Parathyroid adenoma (tissue), 2 donors: ENCODE measurements around the gene FAXC.

ENCODE experiments used
- H2AFZ ChIP-seq: fragments of 300-600 bp; sonication (generic); one replicate; pipeline ENCODE4 v1.7.0; 2017; ENCODE audit warnings: antibody characterized with exemption, mild to moderate bottlenecking
- H3K27ac ChIP-seq: fragments of 300-600 bp; sonication (generic); one replicate; pipeline ENCODE4 v1.7.0; 2017
- H3K27me3 ChIP-seq: fragments of 300-600 bp; sonication (generic); one replicate; pipeline ENCODE4 v1.7.0; 2017; ENCODE audit warnings: low read length; ENCODE audit not compliant: control insufficient read depth, insufficient read depth
- H3K36me3 ChIP-seq: fragments of 300-600 bp; sonication (generic); one replicate; pipeline ENCODE4 v1.7.0; 2017; ENCODE audit warnings: low read length; ENCODE audit not compliant: control insufficient read depth, insufficient read depth
- H3K4me1 ChIP-seq: fragments of 300-600 bp; sonication (generic); one replicate; pipeline ENCODE4 v1.7.0; 2017; ENCODE audit warnings: control low read depth
- H3K4me2 ChIP-seq: fragments of 300-600 bp; sonication (generic); one replicate; pipeline ENCODE4 v1.7.0; 2017; ENCODE audit warnings: low read length
- H3K4me3 ChIP-seq: fragments of 300-600 bp; sonication (generic); one replicate; pipeline ENCODE4 v1.7.0; 2017; ENCODE audit warnings: low read depth, low read length
- H3K79me2 ChIP-seq: fragments of 300-600 bp; sonication (generic); one replicate; pipeline ENCODE4 v1.7.0; 2017; ENCODE audit warnings: control low read depth
- H3K9ac ChIP-seq: fragments of 300-600 bp; sonication (generic); one replicate; pipeline ENCODE4 v1.7.0; 2017; ENCODE audit warnings: mild to moderate bottlenecking
- H3K9me3 ChIP-seq: fragments of 300-600 bp; sonication (generic); one replicate; pipeline ENCODE4 v1.7.0; 2017; ENCODE audit warnings: low read length; ENCODE audit not compliant: control insufficient read depth
- CTCF ChIP-seq: fragments of 300-600 bp; sonication (generic); IDR thresholded peaks from one replicate; pipeline ENCODE4 v1.7.0; 2017; ENCODE audit warnings: antibody characterized with exemption, mild to moderate bottlenecking
- donor health status: primary hyperparathyroidism.

FAXC gene

GRCh38 chr6:99390896-99391295 lies 41.4 kb upstream of the FAXC start:
- H3K9me3 ChIP-seq: no peaks in the 10 kb centered on the region
- H3K79me2 ChIP-seq: peaks cover 6% of the 10 kb centered on the region
- H3K4me1 ChIP-seq: no peaks in the 10 kb centered on the region
- no peak overlapping the region for H3K27ac ChIP-seq
- H3K4me2 ChIP-seq: no peak overlapping the region
- H3K27me3 ChIP-seq: no peaks in the 10 kb centered on the region
- H2AFZ ChIP-seq: no peak overlapping the region
- H3K36me3 ChIP-seq: no peaks in the 10 kb centered on the region
- H3K4me3 ChIP-seq: no peak overlapping the region
- no peak for TF ChIP-seq CTCF
- no peak overlapping the region for H3K9ac ChIP-seq

- Histone ChIP-seq H3K36me3 (no peaks in the 10 kb centered on the region), H3K9ac (no peak overlapping the region), H3K4me1 (no peaks in the 10 kb centered on the region), H3K27me3 (no peaks in the 10 kb centered on the region), H2AFZ (no peak overlapping the region), H3K79me2 (no peaks in the 10 kb centered on the region), H3K9me3 (no peaks in the 10 kb centered on the region), H3K27ac (no peak overlapping the region), H3K4me3 (no peak overlapping the region), H3K4me2 (no peak overlapping the region)
- TF ChIP-seq CTCF: no peak
These were observed 35.0 kb upstream of the FAXC start for GRCh38 chr6:99384507-99384906.

GRCh38 chr6:99378636-99379035 lies 29.2 kb upstream of the FAXC start:
- H3K27me3 ChIP-seq: no peaks in the 10 kb centered on the region
- no peaks in the 10 kb centered on the region for H3K36me3 ChIP-seq
- no peak overlapping the region for H3K27ac ChIP-seq
- TF ChIP-seq CTCF: no peak
- H3K4me3 ChIP-seq: no peak overlapping the region
- H2AFZ ChIP-seq: no peak overlapping the region
- no peak overlapping the region for H3K9ac ChIP-seq
- H3K79me2 ChIP-seq: no peaks in the 10 kb centered on the region
- no peaks in the 10 kb centered on the region for H3K9me3 ChIP-seq
- no peaks in the 10 kb centered on the region for H3K4me1 ChIP-seq
- no peak overlapping the region for H3K4me2 ChIP-seq

GRCh38 chr6:99369533-99369932 lies 20.1 kb upstream of the FAXC start:
- no peak overlapping the region for H3K4me3 ChIP-seq
- no peak overlapping the region for H2AFZ ChIP-seq
- no peaks in the 10 kb centered on the region for H3K36me3 ChIP-seq
- no peak overlapping the region for H3K27ac ChIP-seq
- H3K4me2 ChIP-seq: no peak overlapping the region
- no peaks in the 10 kb centered on the region for H3K79me2 ChIP-seq
- H3K9ac ChIP-seq: no peak overlapping the region
- no peak for TF ChIP-seq CTCF
- H3K9me3 ChIP-seq: no peaks in the 10 kb centered on the region
- no peaks in the 10 kb centered on the region for H3K4me1 ChIP-seq
- H3K27me3 ChIP-seq: no peaks in the 10 kb centered on the region

GRCh38 chr6:99366852-99367251 lies 17.4 kb upstream of the FAXC start:
- Histone ChIP-seq H3K9ac (no peak overlapping the region), H3K4me3 (no peak overlapping the region), H3K27ac (no peak overlapping the region), H3K79me2 (no peaks in the 10 kb centered on the region), H3K9me3 (no peaks in the 10 kb centered on the region), H3K4me2 (no peak overlapping the region), H3K27me3 (no peaks in the 10 kb centered on the region), H2AFZ (no peak overlapping the region), H3K36me3 (no peaks in the 10 kb centered on the region), H3K4me1 (no peaks in the 10 kb centered on the region)
- TF ChIP-seq CTCF: no peak
